Activated T-cell treated with anti-CD3 and anti-CD28 coated beads for 24 hours (primary cell): Measurements from ENCODE around the gene RPP38.

ENCODE experiments used
- DNase-seq: peaks from one replicate; pipeline ENCODE4 v3.0.0-alpha.2; 2020; ENCODE audit warnings: low read depth

The RPP38 gene, protein sequence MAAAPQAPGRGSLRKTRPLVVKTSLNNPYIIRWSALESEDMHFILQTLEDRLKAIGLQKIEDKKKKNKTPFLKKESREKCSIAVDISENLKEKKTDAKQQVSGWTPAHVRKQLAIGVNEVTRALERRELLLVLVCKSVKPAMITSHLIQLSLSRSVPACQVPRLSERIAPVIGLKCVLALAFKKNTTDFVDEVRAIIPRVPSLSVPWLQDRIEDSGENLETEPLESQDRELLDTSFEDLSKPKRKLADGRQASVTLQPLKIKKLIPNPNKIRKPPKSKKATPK

DNA sequence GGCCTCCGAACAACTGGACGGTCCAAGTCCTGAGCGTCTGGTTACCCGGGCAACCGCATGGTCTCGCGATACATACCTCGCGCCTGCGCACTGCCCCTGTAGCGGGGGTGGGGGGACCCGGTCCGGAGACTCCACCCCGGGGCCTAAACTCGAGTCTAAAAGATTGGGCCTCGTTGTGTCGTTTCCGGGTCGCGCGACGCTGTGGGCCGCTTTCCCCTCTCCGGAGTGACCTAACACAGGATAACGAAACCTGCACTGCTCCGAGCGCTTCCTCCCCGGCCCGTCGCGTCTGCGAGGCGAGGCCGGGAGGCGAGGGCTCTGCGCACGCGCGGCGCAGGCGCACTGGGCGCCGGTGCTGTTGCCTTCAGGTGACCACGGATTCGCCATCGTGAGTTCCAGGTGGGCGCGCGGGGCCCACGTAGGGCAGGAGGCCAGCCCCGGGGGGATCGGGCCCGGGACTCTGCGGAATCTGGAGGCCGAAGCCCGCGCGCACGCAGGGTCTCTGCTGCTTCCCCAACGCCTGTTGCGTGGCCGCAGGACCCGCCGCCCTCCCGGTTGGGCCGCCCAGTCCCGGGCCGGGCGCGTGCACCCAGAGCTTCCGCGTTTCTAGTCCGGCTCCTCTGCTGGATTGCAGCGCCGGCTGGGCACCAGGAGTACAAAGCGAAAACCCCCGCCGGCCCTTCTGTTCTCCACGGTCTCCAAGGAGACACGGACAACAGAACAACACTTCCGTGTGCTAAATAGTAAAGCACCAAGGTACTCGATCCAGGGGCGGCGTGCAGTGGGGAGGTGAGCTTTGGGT lies at the start of gene RPP38:
RPP38 (plus strand) TSS at position 345 of the 802 bp plus-strand sequence. CDS start 5,960 bp downstream, outside the sequence.
- DNase-seq = peak; percentile 95

DNA sequence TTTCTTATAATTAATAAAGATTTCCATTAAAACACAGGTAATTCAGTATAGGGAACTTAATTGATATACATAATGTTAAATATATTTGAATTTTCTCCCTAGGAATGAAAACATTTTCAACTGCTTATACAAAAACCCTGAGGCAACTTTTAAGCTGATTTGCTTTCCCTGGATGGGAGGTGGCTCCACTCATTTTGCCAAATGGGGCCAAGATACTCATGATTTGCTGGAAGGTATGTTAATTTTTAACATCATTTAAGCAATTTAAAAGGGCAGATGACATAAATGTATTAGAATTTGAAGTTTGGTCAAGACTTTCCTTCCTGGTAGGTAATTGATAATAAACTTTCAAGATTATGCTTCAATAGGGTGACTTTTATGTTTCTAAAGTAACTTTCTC lies 47.6 kb upstream of the RPP38 start:
- no peak for DNase-seq

- no peak for DNase-seq
Observed at GRCh38 chr10:15052121-15052520, 45.0 kb upstream of the RPP38 start.

- no peak for DNase-seq
Observed at GRCh38 chr10:15053061-15053460, 44.1 kb upstream of the RPP38 start.

DNA sequence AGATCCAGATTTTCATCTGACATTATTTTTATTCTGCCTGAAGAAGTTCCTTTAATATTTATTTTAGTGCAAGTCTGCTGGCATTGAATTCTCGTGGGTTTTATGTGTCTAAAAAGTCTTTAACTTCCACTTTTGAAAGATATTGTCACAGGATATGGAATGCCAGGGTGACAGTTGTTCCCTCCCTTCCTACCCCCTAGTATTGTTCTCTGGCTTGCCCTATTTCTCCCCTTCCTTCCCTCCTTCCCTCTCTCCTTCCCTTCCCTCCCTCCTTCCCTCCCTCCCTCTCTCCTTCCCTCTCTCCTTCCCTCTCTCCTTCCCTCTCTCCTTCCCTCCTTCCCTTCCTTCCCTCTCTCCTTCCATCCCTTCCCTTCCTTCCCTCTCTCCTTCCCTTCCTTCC lies 38.5 kb upstream of the RPP38 start:
- no peak for DNase-seq

DNA sequence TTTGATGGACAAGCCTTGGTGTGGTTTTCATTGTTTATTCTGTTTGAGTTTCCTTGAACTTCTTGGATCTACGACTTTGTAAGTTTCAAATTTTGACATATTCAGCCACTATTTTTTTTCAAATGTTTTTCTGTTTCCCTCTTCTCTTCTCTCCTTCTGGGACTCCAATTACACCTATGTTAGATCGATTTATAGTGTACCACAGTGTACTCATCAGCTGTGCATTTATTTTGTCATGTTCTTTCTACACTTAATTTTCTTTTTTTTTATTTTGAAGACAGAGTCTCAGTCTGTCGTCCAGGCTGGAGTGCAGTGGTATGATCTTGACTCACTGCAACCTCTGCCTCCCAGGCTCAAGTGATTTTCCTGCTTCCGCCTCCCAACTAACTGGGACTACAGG lies 37.2 kb upstream of the RPP38 start:
- DNase-seq = no peak

- DNase-seq = no peak
Observed at GRCh38 chr10:15060638-15061037, 36.5 kb upstream of the RPP38 start.

GRCh38 chr10:15067154-15067553 lies 30.0 kb upstream of the RPP38 start:
- DNase-seq = no peak

- DNase-seq = no peak
Observed at GRCh38 chr10:15068802-15069201, 28.4 kb upstream of the RPP38 start.

GRCh38 chr10:15069230-15069629 lies 27.9 kb upstream of the RPP38 start:
- DNase-seq = no peak

DNA sequence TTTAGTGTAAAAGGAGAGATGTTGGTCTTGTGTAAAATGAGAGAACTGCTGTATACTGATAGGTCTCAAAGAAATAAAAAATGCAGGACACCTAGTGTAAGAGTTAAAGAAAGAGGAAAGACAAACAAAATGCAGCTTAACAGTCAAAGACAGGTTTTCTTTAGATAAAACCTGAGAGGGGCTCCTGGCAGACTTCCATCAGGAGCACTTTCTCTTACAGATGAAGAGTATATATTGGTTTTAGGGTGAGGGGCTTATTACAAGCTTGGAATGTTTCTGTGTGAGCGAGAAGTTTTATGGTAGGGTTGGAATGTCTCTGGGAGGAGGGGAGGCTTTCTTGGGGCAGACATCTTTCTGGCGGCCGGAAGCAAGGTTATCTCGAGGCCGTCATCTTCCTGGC lies 24.8 kb upstream of the RPP38 start:
- no peak for DNase-seq

GRCh38 chr10:15075421-15075820 lies 21.7 kb upstream of the RPP38 start:
- DNase-seq = no peak

GRCh38 chr10:15083674-15084501 lies 13.3 kb upstream of the RPP38 start:
- DNase-seq = no peak

DNA sequence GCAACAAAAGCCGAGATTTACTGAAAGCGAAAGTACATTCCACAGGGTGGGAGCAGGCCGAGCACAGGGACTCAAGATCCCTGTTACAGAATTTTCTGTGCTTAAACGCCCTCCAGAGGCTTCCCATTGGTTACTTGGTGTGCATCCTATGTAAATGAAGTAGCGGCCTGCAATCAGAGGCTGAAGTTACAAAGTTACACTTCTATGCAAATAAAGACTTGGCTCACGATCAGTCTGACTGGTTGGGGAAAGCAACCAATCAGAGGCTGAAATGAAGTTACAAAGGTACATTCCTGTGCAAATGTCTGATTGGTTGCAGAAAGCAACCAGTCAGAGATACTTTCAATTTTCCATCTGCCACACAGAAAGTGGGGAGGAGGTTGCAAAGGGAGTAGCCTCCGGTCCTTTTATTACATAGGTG lies 12.6 kb upstream of the RPP38 start:
- no peak for DNase-seq

DNA sequence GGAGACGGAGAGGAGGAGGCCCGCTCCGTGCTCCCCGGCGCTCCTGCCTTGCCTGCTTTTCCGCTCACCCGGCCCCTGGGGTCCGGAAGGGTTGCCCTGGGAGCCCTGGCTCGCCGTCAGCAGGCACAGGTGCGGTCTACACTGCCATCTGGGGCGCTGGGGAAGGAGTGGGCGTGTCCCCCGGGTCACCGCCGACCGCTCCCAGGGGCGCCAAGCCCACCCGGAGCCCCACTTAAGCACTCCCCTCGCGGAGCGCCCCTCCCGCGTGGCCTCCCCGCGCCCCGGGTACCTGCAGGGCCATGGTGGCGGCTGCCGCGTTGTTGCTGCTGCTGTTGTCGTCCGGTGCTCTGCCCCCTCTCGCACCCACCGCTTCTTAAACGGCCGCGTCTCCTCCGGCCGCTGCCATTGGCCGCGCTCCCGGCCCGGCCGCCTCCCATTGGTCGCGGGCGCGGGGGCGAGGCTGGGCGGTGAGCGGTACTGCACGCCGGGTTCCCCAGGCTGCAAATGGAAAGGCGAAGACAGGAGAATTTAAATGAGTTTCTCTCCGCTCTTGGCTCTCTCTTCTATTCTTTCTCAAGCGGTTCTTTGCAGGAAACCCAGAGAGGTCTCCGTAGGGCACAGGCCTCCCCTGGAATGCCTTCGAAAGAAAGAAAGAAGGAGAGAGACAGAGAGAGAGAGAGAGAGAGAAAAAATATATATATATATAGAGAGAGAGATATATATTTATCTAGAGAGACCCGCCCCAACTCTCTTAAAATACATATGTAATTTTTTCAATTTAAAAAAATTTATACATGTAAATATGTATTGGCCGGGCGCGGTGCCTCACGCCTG lies 8.5 kb upstream of the RPP38 start, which contains the start of gene ACBD7:
ACBD7 (minus strand) TSS at position 349 of the 834 bp plus-strand sequence; CDS start at position 301, 48 bp downstream.
- peak; percentile 73 for DNase-seq

DNA sequence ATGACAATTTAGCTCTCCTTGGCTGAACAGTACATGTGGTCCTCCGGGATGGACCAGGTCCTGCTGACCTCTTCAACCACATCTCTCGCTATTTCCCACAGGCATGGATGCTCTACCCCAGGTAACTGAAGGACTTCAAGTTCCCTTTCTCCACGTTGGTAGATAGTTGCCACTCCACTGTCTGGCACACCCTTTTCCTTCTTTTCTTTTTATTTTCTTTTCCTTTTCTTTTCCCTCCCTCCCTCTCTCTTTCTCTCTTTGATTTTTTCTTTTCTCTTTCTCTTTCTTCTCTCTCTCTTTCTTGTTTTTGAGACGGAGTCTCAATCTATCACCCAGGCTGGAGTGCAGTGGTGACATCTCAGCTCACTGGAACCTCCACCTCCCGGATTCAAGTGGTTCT lies 5.7 kb upstream of the RPP38 start:
- no peak for DNase-seq

DNA sequence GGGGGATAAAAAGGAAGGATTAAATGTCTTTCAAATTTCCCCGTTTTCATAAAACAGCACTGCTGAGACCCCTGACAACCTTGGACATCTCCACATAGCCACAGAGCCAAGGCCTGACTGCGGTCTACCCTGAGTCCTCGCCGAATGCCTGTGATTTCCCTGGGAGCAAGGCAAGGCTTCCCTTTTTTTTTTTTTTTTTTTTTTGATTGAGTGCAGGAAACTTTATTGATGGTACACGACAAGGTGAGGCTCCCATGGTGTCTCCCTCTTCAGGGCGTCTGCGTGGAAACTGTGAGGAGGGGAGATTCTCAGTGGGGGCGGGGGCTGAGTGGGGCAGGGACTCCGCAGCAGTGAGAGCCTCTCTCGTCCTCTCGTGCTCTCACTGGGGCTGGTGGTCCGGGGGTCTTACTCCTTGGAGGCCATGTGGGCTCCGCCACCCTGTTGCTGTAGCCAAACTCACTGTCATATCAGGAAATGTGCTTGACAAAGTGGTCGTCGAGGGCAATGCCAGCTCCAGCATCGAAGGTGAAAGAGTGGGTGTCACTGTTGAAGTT lies 4.2 kb upstream of the RPP38 start:
- no peak for DNase-seq

GRCh38 chr10:15096661-15097010 lies 519 bp upstream of the RPP38 start:
- no peak for DNase-seq

DNA sequence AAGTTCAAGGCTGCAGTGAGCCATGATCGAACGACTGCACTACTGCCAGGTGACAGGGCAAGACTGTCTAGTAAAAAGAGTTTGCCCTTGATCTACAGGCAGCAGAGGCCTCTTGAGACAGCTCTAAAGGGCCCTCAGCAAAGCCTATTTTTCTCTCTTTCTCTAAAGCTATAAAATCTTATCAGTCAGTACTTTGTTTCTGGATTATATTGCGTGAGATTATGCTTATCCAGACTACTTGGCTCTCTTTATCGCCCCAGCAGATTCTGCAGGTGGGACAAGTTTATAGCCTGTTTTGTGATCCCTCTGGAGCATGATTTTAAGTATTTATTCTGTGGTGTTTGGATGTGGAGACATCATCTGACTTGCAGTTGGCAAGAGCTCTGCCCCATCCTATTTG lies 2.7 kb downstream of the RPP38 start:
- no peak for DNase-seq

GRCh38 chr10:15103513-15103912 lies 6.4 kb downstream of the RPP38 start:
- DNase-seq = no peak

DNA sequence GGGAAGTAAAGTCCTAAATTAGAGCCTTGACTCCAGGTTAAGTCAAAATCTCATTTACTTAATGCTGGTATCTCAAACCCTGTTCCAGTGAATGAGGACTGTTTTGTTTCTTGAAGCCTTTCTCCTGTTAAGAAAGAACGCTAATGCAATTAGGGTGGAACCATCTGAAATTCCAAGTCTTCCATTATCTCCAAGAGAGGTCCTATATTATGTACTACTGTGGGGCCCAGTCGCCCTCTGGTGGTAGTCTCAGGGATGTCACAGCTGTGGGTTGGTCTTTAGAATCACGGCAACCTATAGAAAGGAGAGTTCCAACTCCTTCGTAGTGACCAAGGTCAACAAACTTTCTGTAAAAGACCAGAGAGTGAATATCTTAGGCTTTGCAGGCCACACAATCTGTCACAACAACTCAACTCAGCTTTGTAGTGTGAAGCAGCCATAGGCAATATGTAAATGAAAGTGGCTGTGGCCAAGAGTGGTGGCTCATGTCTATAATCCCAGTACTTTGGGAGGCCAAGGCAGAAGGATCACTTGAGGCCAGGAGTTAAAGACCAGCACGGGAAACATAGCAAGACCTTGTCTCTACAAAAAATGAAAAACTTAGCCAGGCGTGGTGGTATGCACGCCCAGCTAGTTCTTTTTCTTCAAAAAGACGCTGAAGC lies 9.3 kb downstream of the RPP38 start:
- peak; percentile 60 for DNase-seq
